GM11168 (cell line): ENCODE results near the gene PRR3.
"Not testable (repeated sequence)": the region's sequence is repeated elsewhere in the genome, so short reads cannot be mapped to it uniquely, and the experiment has no call there.

Experiments
- in situ Hi-C: fragments of 300-500 bp; cut with MboI; formaldehyde crosslinking; loops from one replicate; pipeline ENCODE4 v1.12.0; 2022; ENCODE audit warnings: low sequenced_read_pairs; ENCODE audit not compliant: unreplicated experiment

The PRR3 gene

DNA sequence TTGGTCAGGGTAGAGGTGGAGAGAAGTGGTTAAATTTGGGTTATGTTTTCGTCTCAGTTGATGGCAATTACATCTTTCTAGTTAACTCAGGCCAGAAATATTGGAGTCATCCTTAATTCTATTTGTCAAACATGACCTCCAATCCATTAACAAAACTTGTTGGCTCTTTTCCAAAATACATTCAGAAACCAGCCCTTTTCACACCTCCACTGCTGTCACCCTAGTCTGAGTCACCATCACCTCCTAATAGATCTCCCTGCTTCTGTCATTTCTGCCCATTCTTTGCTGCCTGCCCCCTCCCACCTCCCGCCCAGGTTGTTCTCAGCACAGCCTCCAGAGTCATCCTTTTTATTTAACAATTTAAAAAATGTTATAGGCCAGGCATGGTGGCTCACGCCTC, 11.2 kb downstream of the PRR3 start:
- in situ Hi-C loops = no loop called here

DNA sequence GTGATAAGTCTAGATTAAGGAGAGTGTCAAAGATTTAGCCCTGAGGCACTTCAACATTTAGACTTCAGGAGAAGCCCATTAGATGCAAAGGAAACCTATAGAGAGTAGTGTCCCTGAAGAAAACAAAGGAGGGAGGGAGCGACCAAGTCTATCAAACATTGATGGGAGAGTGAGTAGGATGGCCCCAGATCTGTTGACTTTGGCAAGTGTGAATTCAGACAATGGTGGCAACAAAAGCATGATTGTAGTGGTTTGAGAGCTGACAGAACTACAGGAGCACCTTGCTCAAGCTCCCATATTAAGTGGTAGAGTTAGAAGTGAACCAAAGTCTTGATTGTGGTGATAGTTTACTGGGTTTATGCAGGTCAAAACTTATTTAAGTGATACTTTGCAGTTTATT, 13.2 kb downstream of the PRR3 start:
- in situ Hi-C loops = no loop called here

DNA sequence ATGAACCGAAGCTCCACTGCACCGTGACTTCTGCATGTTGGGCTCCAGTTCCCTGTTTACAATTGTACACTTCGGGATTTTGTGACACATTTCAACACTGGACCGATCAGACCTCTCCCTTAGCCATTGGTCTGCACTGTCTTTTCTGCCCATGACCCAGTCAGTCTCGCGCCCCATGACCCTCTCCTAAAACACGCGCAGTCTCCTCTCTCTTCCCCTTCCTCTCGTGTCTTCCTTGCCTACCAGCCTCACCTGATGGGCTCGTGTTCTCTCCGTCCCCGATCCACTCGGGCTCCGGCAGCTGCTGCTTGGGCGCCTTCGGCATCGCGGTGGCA, 13.6 kb downstream of the PRR3 start:
- in situ Hi-C loops = no loop called here

DNA sequence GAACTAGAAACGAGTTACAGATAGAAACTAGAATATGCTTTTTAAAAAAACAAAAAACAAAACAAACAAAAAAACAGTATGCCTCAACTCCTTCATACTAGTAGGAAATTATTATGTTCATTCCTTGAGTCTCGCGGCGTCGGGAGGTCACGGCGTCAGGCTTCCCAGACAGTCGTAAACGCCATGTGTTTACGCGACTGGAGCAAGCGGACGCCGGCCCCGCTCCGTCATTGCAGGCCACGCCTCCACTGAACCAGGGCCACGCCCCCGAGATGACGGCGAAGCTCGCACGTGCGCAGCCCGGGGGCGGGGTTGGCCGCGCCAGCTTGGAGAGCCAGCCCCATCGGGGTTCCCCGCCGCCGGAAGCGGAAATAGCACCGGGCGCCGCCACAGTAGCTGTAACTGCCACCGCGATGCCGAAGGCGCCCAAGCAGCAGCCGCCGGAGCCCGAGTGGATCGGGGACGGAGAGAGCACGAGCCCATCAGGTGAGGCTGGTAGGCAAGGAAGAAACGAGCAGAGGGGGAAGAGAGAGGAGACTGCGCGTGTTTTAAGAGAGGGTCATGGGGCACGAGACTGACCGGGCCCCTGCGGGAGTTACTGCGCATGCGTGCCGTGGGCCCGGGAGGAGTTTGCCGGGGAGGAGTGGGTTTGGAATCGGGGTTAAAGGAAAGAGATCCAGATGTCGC, 14.1 kb downstream of the PRR3 start, which contains the start of gene ABCF1:
Gene ABCF1, plus strand, starts transcription at position 368 of the 687 bp plus-strand sequence. Its CDS starts 46 bp downstream, at position 414.
- in situ Hi-C loops = no loop called here

DNA sequence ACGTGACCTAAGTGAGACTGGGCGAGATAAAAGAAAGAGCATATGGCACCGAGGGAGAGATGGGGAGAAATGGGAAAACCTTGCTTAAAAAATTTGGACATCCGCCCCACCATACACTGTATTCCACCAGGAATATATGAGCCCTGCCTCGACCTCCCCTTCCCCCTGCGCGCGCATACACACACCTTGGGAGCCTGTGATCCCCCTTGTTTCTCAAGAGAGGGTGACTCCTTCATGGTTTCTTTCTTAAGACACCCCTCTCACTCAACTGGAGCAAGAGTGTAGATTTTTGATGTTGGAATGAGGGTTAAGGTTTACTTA, 14.6 kb downstream of the PRR3 start:
- in situ Hi-C loops = no loop called here

DNA sequence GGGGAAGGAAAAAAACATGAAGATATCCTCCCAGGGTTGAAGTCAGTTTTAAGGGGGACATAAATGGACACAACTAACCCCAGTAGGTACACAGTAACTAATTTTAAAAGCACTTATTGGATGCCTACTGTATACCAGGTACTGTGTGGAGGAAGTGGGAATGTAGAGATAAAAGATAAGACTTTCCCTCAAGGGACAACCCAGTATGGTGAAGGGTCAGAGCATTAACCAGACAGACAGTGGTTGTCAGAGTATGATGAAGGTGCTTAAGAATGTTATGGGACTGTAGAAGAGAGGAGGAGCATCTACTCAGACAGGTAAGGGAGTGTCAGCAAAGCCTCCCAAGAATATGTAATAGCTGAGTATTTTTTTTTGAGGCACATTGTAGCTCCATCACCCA, 15.1 kb downstream of the PRR3 start:
- in situ Hi-C loops = no loop called here

DNA sequence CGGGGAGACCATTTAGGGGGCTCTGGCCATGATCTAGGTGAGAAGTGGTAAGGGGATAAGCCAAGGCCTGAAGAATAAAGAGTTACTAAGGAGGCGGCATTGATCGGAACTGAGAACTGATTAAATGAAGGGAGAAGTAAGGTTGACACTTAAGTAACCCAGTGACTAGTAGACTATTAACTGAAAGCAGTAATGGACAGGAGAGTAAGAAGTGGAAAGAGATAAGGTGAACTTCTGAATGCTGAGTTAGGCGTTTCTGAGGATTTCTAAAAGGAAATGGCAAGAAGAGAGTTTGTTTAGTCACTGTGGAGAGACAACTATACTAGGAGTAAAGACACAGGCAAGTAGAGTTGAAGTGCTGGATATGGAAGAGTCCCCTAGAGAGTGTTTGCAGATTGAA, 16.0 kb downstream of the PRR3 start:
- in situ Hi-C loops = no loop called here

DNA sequence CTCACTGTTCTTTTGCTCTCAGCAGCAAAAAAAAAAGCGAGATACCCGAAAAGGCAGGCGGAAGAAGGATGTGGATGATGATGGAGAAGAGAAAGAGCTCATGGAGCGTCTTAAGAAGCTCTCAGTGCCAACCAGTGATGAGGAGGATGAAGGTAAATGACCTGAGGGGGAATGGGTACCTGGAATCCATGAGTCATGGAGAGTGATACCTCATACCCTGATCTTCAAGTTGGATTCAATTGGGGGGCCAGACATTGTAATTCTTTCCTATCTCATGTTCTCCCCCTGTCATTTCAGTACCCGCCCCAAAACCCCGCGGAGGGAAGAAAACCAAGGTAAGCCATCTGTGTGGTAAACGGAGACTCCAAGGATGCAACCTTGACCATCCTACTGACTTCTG, 21.0 kb downstream of the PRR3 start:
- in situ Hi-C loops = no loop called here

DNA sequence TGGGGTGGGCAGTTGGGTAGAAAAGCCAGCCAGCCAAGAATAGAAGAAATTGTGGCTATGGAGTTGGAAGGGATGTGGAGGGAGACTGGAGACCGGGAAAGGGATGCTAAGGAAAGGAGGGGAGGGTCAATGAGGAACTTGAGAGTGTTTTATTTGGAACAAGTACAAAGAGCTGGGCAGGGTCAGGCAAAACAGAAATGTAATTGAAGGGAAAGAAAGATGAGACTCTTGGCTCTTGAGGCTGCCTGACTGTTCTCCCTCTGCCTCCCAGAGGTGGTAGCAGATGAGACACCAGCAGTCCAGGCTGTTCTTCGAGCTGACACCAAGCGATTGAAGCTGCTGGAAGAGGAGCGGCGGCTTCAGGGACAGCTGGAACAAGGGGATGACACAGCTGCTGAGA, 26.8 kb downstream of the PRR3 start:
- in situ Hi-C loops = no loop called here

DNA sequence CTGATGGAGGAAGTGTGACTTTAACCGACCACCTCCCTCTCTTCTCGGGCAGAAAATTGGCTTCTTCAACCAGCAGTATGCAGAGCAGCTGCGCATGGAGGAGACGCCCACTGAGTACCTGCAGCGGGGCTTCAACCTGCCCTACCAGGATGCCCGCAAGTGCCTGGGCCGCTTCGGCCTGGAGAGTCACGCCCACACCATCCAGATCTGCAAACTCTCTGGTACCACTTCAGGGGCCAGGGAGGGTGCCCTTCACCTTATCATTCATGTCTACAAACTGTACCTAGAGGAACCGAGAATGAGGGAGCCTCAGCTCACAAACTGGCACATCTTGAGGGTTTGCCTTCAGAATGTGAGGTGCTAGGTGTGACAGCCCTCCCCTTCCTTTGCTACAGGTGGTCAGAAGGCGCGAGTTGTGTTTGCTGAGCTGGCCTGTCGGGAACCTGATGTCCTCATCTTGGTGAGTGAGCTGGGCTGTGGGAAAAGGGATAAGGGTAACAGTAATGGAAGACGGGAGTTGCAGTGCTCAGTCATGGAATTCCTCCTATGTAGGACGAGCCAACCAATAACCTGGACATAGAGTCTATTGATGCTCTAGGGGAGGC, 32.8 kb downstream of the PRR3 start:
- in situ Hi-C loops = no loop called here

DNA sequence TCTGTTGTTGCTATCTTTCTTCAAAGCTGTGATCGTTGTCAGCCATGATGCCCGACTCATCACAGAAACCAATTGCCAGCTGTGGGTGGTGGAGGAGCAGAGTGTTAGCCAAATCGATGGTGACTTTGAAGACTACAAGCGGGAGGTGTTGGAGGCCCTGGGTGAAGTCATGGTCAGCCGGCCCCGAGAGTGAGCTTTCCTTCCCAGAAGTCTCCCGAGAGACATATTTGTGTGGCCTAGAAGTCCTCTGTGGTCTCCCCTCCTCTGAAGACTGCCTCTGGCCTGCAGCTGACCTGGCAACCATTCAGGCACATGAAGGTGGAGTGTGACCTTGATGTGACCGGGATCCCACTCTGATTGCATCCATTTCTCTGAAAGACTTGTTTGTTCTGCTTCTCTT, 33.4 kb downstream of the PRR3 start:
- in situ Hi-C loops = no loop called here

DNA sequence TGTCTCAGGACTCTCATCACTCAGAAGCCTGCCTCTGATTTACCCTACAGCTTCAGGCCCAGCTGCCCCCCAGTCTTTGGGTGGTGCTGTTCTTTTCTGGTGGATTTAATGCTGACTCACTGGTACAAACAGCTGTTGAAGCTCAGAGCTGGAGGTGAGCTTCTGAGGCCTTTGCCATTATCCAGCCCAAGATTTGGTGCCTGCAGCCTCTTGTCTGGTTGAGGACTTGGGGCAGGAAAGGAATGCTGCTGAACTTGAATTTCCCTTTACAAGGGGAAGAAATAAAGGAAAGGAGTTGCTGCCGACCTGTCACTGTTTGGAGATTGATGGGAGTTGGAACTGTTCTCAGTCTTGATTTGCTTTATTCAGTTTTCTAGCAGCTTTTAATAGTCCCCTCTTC, 33.9 kb downstream of the PRR3 start:
- in situ Hi-C loops = no loop called here

DNA sequence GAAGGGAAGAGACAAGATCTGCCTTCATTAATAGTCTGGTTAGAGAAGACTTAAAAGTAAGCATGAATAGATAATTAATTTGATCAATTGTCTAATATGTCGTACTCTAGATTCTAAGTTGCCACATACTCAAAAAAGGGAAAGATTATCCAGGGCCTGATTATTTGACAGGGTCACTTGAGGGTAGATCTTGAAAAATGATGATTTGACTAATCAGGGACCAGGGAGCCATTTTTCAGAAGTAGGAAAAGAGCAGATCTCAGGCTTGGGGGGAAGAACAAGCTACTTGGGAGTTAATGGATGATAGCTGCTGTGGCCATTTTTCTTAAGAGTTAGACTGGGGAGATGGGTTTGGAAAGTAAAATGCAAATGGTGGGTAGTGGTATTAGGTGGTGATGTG, 35.2 kb downstream of the PRR3 start:
- in situ Hi-C loops = no loop called here

DNA sequence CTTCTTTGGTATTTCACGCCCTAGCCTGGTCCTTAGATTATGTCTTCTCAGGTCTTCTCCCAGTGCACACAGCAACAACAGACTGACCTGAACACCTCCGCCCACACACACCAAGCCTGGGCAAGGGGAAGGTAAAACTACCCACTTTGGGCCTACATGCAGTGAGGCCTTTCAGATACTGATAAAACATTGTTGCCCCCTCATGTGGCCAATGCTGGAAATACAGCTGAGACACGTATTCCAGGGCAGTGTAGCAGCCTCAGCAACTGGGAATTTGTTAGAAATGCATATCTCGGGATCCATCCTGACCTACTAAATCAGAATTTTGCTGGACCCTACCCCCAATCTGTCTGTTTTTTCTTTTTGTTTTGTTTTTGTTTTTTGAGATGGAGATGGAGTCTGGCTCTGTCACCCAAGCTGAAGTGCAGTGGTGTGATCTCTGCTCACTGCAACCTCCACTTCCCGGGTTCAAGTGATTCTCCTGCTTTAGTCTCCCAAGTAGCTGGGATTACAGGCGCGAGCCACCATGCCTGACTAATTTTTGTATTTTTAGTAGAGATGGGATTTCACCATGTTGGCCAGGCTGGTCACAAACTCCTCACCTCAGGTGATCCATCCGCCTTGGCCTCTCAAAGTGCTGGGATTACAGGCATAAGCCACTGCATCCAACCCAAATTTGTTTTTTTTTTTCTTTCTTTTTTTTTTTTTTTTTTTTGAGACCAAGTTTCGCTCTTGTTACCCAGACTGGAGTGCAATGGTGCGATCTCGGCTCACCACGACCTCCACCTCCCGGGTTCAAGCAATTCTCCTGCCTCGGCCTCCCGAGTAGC, 40.4 kb downstream of the PRR3 start:
- in situ Hi-C loops = not testable (repeated sequence)

DNA sequence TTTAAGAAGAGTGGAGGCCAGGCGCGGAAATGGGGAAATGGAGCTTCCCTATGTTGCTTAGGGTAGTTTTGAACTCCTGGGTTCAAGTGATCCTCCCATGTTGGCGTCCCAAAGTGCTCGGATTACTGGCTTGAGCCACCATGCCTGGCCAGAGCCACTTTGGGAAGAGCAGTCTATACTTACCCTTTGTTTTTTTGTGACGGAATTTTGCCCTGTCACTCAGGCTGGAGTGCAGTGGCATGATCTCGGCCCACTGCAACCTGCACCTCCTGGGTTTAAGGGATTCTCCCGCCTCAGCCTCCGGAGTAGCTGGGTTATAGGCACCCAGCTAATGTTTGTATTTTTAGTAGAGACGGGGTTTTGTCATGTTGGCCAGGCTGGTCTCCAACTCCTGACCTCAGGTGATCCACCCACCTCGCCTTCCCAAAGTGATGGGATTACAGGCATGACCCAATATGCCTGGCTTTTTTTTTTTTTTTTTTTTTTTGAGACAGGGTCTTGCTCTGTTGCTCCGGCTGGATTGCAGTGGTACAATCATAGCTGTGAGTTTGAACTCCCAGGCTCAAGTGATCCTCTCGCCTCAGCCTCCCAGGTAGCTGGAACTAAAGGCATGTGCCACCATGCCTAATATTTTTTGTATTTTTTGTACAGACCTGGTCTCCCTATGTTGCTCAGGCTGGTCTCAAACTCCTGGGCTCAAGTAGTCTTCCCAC, 42.0 kb downstream of the PRR3 start:
- in situ Hi-C loops = no loop called here

DNA sequence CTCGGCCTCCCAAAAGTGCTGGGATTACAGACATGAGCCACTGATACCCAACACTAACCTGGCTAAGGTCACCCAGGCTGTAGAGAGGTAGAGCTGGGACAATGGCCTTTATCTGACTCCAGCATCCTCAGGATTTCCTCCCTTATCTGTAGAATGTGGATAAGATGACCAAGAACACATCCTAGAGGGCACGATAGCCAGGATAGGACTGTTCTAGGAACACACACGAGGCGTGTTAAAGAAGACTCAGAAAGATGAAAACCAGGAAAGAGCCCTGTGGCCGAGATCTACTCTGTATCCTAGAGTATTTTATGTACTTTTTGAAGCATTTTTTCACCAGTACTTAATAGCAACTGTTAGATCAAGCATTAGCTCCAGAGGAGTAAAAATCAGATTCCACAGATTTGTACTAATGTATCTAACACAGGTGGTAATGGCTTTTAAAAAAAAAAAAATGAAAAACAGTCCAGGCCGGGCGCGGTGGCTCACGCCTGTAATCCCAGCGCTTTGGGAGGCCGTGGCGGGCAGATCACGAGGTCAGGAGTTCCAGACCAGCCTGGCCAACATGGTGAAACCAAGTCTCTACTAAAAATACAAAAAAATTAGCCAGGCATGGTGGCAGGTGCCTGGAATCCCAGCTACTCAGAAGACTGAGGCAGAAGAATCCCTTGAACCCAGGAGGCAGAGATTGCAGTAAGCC, 42.7 kb downstream of the PRR3 start:
- in situ Hi-C loops = no loop called here

DNA sequence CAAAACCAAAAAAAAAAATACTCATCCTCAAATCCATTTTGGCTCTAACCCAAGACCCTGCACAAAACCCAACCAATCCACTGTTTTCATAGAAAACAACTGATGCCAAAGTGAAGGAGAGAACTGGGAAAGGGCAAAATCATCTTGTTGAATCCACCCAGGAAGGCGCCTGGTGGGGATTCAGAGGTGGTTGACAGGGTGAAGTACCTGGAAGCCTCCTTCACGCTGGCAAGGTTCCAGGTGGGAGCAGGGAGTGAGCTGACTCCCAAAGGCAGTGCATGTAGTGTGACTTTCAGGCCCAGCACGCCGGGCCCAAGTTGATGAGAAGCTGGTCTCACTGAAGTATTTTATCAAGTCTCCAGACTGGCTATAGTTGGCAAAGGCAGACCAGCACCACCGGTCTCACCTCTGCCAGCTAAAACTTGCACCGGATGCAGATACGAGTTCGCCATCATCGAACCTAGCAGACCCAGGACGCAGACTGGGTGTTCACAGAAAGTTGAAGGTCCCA, 43.4 kb downstream of the PRR3 start:
- in situ Hi-C loops = no loop called here

DNA sequence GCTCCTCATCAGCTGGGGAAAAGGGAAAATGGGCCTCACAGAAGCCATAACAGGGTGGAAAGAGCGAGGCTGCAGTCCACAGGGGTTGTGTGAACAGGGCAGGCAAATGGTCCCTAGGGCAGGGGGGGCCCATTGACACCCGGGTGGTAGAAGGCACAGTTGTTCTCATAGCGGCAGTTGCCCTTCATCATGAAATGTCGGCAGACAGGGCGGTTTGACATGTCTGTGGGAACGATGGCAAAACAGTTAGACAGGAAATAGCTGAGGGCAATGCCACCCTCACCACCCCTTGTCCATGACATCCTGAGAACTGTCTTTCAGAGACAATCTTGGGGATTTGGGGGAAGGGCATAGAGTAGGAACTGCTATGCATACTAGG, 44.3 kb downstream of the PRR3 start:
- in situ Hi-C loops = no loop called here

DNA sequence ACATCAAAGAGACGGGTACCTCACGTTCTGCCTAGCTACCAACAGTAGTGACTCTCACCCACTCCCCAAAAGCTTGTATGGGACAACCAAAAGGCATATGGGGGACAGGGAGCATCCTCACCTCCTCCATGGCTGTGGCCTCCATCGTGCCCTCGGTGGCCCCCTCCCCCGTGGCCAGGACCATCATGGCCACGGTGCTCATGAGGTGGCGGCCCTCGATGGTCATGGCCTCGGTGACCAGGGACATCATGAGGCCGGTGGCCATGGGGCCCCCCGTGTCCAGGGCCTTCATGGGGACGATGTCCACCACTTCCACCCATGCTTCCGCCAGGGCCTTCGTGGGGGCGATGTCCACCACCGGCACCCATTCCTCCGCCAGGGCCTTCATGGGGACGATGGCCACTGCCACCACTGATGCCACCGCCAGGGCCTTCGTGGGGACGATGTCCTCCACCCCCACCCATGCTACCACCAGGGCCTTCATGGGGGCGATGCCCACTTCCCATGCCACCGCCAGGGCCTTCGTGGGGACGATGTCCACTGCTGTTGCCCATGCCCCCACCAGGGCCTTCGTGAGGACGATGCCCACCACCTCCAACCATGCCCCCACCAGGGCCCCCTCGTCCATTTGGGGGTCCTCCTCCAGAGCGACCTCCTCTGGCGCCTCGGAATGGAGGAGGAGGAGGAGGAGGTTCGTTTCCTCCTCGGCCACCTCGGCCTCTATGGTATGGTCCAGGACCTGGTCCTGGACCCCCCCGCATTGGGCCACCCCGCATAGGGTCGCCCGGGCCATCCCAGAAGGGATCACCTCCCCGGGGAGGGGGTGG, 44.9 kb downstream of the PRR3 start:
- in situ Hi-C loops = no loop called here
